HuH-7 (cell line): ENCODE data around the gene CBR3.

ENCODE experiments used
- DNase-seq: peaks from one replicate; pipeline ENCODE4 v3.0.0; 2011; ENCODE audit warnings: low spot score

The CBR3 gene

DNA sequence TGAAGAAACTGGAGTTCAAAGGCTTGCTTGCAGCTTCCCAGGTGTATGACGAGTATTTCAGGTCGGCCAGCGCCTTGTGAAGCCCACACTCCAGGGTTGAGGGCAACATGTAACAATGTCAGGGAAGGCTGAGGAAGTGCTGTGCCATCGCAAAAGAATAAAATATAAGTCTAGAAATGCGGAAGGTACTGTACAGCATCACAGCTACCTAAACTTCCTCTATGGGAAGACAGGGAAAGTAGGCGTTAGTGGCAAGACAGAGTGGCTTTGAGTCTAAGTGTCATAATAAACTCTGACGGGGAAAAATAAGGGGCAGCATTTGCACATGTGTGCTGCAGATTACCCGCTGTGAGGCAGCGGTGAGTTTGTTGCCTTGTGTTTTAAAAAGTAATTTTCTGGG is 50.6 kb downstream of the CBR3 start:
- DNase-seq, result no peak

DNA sequence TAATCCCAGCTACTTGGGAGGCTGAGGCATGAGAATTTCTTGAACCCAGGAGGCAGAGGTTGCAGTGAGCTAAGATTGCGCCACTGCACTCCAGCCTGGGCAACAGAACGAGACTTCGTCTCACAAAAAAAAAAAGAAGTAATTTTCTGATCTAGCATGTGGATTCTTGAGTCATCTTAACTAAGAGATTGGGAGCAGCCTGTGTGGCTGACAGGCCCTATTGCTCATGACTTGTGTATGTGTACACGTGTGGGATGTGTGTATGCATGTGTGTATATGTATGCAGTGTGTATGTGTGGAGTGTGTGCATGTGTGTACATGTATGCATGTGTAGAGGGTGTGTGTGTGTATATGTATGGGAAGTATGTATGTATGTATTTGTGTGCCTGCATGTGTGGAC is 51.2 kb downstream of the CBR3 start:
- DNase-seq, result no peak

DNA sequence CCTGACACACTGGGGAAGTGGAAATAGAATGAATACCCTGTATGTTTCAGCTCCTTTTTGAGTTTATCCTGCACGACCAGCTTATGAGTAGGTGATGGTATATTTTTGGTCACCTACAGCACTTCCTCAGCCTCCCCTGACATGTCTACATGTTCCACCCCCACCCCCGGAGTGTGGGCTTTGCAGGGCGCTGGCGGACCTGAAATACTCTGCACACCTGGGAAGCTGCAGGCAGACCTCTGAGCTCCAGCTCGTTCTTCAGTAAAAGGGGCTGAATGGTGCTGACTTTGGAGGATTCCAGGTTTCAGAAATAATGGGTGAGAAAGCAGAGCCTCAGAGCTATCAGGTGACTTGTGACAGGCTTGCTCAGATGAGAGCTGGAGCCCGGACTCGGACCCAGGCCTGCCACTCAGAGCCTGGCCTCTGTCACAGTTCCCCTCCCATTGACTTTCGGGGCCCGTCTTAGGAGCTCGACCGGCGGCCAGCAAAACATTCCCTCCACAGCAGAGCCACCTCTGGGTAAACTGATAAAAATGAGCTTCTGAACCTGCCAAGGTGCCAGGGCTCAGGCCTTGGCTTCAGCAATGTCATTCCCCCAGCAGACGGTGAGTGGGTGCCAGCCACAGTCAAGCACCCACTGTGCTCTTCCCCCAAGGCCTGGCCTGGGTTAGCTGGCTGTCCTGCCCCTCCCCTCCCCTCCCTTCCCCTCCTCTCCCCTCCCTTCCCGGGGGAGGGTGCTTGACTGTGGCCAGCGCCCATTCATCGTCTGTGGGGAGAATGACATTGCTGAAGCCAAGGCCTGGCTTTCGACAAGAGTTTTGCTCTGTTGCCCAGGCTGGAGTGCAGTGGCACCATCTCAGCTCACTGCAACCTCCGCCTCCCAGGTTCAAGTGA is 51.9 kb downstream of the CBR3 start:
- no peak for DNase-seq

DNA sequence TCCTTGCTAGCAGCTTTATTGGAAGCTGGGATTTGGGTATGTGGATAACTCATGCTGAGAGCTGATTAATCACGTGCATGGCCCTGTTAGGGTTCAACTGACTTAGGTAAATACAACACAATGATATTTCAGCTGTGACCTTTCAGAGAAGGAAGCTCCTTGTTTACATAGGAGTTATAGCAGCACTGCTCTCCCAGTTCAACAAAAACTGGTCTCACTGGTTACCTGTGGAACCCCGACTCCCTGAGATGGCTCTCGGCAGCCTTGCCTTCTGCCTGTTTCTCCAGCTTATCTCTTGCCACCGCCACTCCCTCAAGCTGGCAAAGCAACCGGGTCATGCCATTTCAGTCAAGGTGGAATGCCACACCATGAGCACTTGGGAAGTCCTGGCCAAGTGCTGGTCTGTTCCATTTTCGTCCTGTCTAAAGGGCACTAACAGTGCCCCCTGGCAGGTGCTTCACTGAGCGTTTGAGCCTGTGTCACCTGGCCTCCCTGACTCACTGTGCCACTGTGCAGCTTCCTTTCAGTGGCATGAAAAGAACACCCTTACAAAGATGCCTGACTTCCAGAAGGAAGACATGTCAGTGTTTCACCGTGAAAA is 53.3 kb downstream of the CBR3 start:
- DNase-seq, result no peak

DNA sequence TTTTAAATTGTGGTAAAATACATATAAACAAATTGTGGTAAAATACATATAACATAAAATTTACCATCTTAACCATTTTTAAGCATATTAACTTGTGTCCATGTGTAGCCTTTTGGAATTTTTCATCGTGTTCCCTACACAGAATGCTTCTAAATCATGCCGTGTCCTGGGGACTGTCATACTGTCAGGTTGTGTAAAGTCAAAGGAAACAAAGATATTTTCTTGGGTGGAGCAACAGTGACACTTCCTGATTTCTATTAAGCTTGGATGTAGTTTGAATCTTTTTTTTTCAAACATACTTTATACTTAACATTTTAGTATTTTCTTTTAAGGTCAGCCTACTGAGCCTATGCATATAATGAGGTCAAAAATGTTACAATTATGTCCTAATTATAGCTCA is 54.1 kb downstream of the CBR3 start:
- DNase-seq, result no peak

DNA sequence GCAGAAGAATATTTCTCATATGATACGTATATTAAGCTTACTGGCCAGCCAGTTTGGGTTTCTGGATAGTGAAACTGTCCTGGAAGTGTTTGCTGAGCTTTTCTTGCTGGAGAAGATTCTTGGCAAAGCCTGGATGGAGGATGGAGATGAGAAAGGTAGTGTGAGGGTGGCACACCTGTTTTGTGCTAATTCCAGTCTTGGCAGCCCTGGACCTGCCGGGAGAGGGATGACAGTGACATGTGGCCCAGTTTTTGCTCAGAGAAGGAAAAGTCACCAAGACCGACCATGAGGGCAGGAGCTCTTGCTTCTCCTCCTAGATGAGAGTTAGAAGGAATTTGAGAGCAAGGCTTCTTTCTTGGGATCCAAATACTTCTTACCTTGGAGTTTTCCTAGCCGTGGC is 55.9 kb downstream of the CBR3 start:
- no peak for DNase-seq

DNA sequence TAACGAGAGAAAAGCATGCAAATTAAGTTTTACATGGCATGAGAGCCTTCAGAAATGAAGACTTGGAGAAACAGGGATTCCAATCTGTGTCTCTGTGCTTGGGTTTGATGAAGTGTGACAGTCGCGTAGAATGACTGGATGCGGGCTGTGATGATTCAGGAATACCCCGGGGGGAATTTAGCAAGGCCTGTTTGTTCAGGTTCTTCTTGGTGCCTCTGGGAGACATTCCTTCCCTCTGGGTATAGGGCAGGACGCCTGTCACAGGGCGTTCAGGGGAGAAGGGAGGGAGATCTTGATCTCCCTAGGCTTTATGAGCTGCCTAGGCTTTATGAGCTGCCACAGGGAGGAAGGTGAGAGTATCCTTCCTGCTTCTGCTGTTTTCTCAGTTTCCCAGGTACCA is 58.3 kb downstream of the CBR3 start:
- no peak for DNase-seq

DNA sequence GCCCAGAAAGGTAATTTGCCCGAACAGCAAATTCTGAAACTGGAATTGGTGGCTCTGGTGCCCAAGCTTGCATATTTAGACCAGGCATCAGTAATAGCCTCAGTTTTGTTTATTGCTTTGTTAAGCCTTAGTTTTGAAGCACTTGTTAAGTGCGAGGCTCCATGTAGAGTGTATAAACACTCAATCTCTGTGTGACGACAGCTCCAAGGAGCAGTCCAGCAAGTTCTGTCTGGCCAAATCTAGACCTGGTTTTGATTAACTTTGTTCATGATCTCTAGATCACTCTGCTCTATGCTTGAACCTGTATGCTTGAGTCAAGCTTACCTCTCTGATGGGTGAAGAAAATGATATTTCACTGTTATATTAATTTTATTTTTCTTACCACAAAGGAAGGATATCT is 59.1 kb downstream of the CBR3 start:
- no peak for DNase-seq

DNA sequence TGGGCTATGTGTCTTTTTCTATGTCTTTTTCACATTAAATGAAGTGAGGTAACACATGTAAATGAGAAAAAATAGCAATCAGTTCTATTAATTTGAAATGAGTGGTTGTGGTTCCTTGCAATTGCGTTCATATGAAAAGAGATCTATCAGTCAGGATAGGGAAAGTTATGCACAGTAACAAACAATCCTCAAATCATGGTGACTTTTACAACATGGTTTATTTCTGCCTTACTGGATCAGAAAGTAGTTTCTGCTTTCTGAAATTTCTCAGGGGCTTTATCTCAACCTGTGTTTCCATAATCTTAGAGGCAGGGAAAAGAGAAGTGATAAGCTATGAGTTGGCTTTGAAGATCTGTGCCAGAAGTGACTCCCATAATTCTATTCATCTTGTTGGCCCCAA is 60.7 kb downstream of the CBR3 start:
- no peak for DNase-seq
